Stimulated activated CD4-positive, alpha-beta T cell treated with anti-CD3 and anti-CD28 coated beads, Interleukin-4, amount 100 ng/mL, for 4 hours (primary cell): ENCODE data around the gene VPS26A.

ENCODE experiments used
- DNase-seq, 2 experiments: peaks; one replicate each; pipeline ENCODE4 v3.0.0-alpha.2; 2020

The VPS26A gene

GRCh38 chr10:69179089-69179742 lies 55.2 kb downstream of the VPS26A start:
- peak; percentile 3 to 10 for DNase-seq

GRCh38 chr10:69179743-69180524 lies 56.0 kb downstream of the VPS26A start, which contains the start of gene SUPV3L1:
SUPV3L1 (plus strand) TSS chr10:69180234; CDS start chr10:69180292, 58 bp downstream.
- peak; percentile 80 to 89 for DNase-seq

DNA sequence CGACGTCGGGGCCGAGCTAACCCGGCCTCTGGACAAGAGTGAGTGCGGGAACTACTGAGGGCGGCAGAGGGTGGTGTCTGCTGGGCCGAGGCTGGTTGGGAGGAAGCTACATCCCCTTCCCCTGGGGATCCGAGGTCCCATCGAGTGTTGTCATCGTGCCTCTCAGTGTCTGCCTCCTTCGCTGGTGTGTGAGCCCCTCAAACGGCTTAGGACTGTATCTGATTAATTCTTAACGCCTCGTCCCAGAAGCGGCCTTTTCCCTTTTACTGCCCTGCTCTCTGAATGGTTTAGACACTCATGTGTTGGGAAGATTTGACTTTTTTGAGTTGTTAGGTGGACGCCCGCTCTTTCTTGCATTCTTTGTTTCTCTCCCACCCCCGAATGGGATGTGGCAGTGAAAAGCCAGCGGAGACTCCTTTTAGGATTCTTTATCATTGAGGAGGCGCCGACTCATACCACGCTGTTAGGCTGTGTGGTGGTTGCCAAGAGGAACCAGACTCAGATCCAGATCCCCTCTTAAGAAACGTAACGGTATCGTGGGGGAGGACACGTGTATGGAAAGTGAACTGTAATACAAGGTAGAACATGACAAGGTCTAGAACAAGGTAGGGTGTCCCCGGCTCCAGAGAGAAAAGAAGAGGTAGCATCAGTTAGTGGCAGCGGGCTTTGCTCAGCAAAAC lies 56.7 kb downstream of the VPS26A start:
- DNase-seq, result no peak

DNA sequence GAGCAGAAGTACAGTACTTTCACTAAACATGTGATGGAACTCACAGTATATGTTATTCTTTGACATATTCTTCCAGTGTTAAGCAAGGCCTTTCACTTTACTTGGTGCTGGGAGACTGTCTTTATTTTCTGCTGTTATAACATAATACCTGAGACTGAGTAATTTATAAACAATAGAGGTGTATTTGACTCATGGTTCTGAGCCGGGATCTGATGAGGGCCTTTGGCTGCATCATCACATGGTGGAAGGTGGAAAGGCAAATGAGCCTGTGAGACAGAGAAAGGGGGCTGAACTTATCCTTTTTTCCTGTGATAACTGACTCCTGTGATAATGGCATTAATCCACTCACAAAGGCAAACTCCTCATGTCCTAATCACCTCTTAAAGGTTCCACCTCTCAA lies 57.5 kb downstream of the VPS26A start:
- no peak for DNase-seq

GRCh38 chr10:69182005-69182404 lies 58.0 kb downstream of the VPS26A start:
- DNase-seq, result no peak

GRCh38 chr10:69186524-69186923 lies 62.5 kb downstream of the VPS26A start:
- no peak for DNase-seq

DNA sequence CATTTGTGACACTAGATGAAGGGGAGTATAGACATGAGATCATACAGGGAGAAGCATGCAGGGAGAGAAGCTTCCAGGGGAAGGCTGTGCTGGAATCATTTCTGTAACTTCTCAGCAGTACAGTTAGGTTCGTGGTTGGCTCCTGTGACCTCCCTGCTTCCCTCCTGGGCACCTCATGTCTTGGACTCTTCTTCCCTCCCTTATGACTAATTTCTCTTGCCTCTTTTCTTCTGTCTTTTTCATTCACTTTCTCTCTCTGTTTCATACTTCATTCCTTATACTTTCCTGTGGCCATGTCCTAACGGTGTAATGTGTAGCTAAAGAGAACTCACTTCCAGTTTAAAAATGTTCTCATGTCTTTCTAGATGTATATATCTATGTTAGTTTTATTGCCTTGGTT lies 77.1 kb downstream of the VPS26A start:
- no peak for DNase-seq

GRCh38 chr10:69202332-69202731 lies 78.4 kb downstream of the VPS26A start:
- no peak for DNase-seq

- DNase-seq, result no peak
Observed at GRCh38 chr10:69208761-69209160, 84.8 kb downstream of the VPS26A start.

DNA sequence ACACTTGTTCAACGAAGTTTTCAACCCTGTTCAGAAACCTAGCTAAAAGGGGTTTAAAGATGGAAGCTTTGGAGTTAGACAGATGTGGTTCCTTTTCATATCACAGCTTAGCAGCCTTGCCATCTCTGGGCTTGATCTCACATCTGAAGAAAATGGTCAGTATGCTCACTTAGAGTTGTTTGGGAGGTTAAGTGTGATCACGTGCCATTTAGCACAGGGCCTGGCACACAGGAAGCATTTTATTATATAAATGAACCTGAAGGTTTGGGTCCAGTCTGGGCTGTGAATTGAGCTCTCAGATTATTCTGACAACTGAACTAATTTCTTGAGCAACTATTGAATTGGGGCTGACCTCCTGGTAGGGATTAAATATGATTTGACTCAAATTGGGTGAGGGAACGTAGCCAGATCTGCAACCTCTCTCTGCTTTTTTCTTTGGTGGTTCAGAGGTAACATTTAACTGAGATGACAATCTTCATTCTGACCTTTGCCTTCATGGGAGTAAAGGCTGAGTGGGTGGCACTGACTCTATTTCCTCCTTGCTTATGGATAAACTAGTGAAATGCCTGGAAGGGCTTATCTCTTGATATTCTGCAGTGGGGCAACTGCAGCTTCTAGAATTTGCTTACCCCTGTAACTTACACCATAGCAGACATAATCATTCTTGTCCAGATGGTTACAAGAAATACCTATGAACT lies 86.0 kb downstream of the VPS26A start:
- no peak for DNase-seq

GRCh38 chr10:69211104-69211503 lies 87.1 kb downstream of the VPS26A start:
- no peak for DNase-seq

DNA sequence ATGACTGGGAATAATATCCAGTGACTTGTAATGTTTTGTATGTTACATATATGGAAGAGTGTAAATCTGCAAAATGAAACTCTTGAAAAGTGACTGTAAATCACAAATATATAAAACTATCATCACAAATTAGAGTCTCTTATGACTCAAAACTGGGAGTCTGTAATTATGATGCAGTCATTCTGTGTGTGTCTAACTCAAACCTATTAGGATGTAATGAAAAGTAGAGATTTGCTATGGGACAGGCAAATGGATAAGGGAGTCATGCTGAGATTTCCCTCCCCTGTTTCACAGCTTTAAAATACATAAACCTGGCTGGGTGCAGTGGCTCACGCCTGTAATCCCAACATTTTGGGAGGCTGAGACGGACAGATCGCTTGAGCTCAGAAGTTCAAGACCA lies 87.5 kb downstream of the VPS26A start:
- DNase-seq, result no peak

GRCh38 chr10:69213591-69214311 lies 89.8 kb downstream of the VPS26A start:
- no peak for DNase-seq

DNA sequence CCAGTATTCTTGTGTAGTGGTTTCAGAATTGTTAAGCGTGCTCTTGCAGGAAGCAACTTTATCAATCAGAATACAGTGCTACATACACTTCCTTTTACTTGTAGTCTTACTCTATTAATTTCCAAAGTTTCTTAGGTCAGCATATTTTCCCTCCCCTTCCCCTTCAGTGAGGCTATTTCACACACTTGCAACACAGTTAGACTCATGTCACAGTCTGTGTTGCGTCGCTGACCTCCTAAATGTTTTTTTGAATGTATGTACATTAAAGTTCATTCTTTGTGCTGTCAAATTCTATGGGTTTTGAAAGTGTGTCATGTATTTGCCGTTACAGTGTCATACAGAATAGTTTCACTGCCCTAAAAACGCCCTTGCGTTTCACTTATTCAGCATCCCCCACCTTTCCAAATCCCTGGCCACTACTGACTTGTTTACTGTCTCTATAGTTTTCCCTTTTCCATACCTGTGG lies 90.7 kb downstream of the VPS26A start:
- DNase-seq, result no peak

DNA sequence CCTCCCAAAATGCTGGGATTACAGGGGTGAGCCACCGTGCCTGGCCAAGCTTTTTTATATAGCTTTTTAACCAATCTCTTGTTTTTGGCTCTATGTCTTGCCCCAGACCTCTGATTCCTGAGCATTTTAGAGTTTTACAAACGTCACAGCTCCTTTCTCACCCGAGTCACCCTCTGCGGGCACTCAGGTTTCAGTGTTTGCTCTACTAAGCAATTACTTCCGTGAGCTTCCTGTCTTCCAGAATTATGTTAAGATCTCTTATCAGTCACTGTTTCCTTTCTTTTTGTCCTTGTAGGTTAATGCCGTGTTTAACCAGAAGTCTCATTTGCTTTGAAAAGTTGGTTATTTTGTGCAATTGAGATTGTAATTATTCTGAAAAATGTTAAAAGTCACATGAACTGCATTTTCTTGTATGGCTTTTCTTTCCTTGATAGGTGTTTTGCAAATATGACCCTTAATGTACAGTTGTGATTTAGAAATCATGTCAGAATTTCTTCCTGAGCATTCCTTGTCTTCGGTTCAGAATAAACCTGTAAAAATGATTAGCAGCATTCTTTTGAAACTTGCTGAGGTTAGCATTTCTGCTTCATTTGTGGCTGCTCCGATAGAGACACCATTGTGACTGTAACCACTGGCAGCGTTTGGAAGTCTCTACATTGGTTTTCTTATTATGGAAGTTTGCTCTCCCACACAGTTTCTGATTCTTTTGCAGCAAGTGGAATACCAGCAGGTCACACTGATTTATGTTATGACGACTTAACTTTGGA lies 91.6 kb downstream of the VPS26A start:
- no peak for DNase-seq

- DNase-seq, result no peak
Observed at GRCh38 chr10:69216577-69217118, 92.7 kb downstream of the VPS26A start.

DNA sequence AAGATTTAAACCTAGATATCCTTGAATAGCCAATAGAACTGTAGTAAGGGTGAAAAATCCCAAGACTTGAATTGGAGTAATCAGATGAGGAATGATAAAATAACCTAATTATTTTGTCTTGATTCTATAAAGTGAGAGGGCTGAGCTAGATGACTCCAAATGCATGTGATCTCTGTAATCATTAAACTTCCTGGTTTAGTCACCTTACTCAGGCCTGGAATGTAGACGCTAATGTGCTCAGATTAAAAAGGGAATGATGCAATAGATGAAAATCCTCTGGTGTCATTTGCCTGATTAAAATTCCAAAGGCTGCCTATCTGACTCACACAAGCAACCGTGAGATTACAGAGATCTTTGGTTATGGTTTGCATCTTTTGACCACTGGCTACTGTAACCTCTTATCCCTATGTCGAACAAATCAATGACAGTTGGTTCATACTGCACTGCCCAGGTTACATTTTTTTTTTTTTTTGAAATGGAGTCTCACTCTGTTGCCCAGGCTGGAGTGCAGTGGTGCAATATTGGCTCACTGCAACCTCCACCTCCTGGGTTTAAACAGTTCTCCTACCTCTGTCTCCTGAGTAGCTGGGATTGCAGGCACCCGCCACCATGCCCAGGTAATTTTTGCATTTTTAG lies 93.3 kb downstream of the VPS26A start:
- no peak for DNase-seq

- no peak for DNase-seq
Observed at GRCh38 chr10:69218831-69219230, 94.9 kb downstream of the VPS26A start.

- no peak for DNase-seq
Observed at GRCh38 chr10:69220041-69220451, 96.1 kb downstream of the VPS26A start, which contains the start of gene HKDC1. HKDC1 (plus strand) TSS chr10:69220332; CDS start chr10:69220436, 104 bp downstream.

GRCh38 chr10:69220507-69220906 lies 96.5 kb downstream of the VPS26A start:
- DNase-seq, result no peak
